SW 1271 (cell line): ENCODE data around the gene OMA1.

ENCODE experiments used
- DNase-seq, 2 experiments: peaks; one replicate each; lab custom pipeline; 2025; lab: John Stamatoyannopoulos, UW

The OMA1 gene

DNA sequence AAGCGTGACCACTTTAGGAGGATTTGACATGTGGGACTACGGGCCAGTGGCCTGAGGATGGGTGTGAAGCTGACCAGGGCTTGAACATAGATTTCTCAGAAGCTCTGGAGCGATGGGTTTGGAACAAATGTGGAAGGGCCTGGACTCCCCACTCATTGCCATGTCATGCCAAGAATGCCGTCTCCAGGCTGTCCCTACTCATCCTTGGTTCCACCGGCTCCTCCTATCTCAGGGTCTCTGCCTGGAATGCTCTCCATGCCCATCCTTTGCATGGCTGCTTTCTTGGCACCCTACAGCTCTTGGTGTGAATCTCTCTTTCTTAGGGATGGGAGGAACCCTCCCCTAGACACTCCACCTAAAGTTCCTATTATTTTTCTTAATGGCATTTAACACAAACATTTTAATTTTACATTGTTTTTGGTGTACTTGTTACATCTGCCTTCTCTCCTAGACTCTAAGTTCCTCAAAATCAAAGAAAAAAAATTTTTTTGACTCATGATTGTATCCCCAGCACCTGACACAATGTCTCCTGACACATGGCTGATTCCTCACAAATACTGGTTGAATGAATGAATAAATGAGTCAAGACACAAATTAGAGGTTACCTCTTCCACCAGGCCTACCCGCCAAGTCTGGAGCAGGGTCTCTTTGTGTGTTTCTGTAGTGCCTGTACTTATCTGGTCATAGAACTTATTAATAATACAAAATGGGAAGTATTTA lies 114.5 kb downstream of the OMA1 start:
- DNase-seq = no peak
